SK-N-SH (cell line): ENCODE results near the gene PTPRF. TPM values are rescaled to one million over a fixed set of nuclear protein-coding genes. Genes with fewer than 3 reads are reported as not detected.

Experiments used
- CTCF ChIA-PET: fragments of 300-600, 350-600 bp; formaldehyde crosslinking; extraction: SDS; loops from one replicate; lab custom pipeline; 2021; lab: Yijun Ruan, JAX
- POLR2A ChIA-PET: fragments of 350-600 bp; sonication (Branson Sonifier 250); formaldehyde crosslinking; extraction: SDS; loops from one replicate; lab custom pipeline; 2020; ENCODE audit warnings: antibody characterized with exemption, inconsistent platforms; lab: Yijun Ruan, JAX
- DNase-seq: peaks from one replicate; pipeline ENCODE4 v3.0.0; 2012
- H2AFZ ChIP-seq: fragments of 200-600 bp; sonication (generic); 2 replicates; pipeline ENCODE4 v1.8.1; 2016; ENCODE audit warnings: antibody characterized with exemption, mild to moderate bottlenecking, low read depth
- H3F3A ChIP-seq: fragments of 200-600 bp; sonication (generic); replicated peaks from 2 replicates; pipeline ENCODE3; 2016; ENCODE audit warnings: antibody characterized with exemption, mild to moderate bottlenecking; ENCODE audit not compliant: insufficient read depth
- H3K27ac ChIP-seq, 2 experiments: fragments of 200-500 bp in 1 of 2; fragments of 200-600 bp in 1 of 2; sonication (Bioruptor generic) in 1 of 2; sonication (generic), shearing (Covaris generic) in 1 of 2; 2 replicates each; pipeline versions ENCODE4 v1.5.1 to v1.6.1; 2014 to 2016; ENCODE audit warnings: low read depth in 2 of 2, inconsistent platforms in 1 of 2, low read length in 1 of 2, mild to moderate bottlenecking in 1 of 2, mixed read lengths in 1 of 2
- H3K27me3 ChIP-seq: fragments of 200-600 bp; sonication (generic), shearing (Covaris generic); 2 replicates; pipeline ENCODE4 v1.6.1; 2016; ENCODE audit warnings: mixed run types; ENCODE audit not compliant: insufficient read depth
- H3K36me3 ChIP-seq, 2 experiments: fragments of 200-500 bp in 1 of 2; fragments of 200-600 bp in 1 of 2; sonication (Bioruptor generic) in 1 of 2; sonication (generic) in 1 of 2; replicated peaks in 1 of 2; 2 replicates each; pipeline versions ENCODE3 to v1.5.1; 2014 to 2016; ENCODE audit warnings: low read length in 1 of 2, mild to moderate bottlenecking in 1 of 2; ENCODE audit not compliant: insufficient read depth in 2 of 2, control insufficient read depth in 1 of 2
- H3K4me1 ChIP-seq, 2 experiments: fragments of 200-500 bp in 1 of 2; fragments of 200-600 bp in 1 of 2; sonication (Bioruptor generic) in 1 of 2; sonication (generic), shearing (Covaris generic) in 1 of 2; 2 replicates each; pipeline versions ENCODE4 v1.5.1 to v1.6.1; 2014 to 2016; ENCODE audit warnings: low read depth in 1 of 2, low read length in 1 of 2, mixed run types in 1 of 2; ENCODE audit not compliant: insufficient read depth in 2 of 2, control insufficient read depth in 1 of 2
- H3K4me2 ChIP-seq: fragments of 200-600 bp; sonication (generic), shearing (Covaris generic); 2 replicates; pipeline ENCODE4 v1.6.1; 2017; ENCODE audit warnings: mixed run types
- H3K4me3 ChIP-seq, 2 experiments: fragments of 200-500 bp in 1 of 2; fragments of 200-600 bp in 1 of 2; sonication (Bioruptor generic) in 1 of 2; sonication (generic), shearing (Covaris generic) in 1 of 2; 2 replicates each; pipeline versions ENCODE4 v1.5.1 to v1.8.1; 2014 to 2016; ENCODE audit warnings: low read depth in 2 of 2, inconsistent platforms in 1 of 2, low read length in 1 of 2, mild to moderate bottlenecking in 1 of 2, mixed read lengths in 1 of 2, moderate library complexity in 1 of 2
- H3K79me2 ChIP-seq: fragments of 200-600 bp; sonication (generic); 2 replicates; pipeline ENCODE4 v1.8.1; 2017; ENCODE audit warnings: mild to moderate bottlenecking; ENCODE audit not compliant: insufficient read depth
- H3K9ac ChIP-seq: fragments of 200-600 bp; sonication (generic); 2 replicates; pipeline ENCODE4 v1.6.1; 2017; ENCODE audit warnings: mixed run types
- H3K9me2 ChIP-seq: fragments of 200-600 bp; sonication (generic); 2 replicates; pipeline ENCODE4 v1.6.1; 2017; ENCODE audit warnings: mixed run types
- H3K9me3 ChIP-seq: fragments of 200-600 bp; sonication (generic); 2 replicates; pipeline ENCODE4 v1.6.1; 2017; ENCODE audit warnings: mixed run types, mild to moderate bottlenecking, moderate library complexity
- H4K20me1 ChIP-seq: fragments of 200-600 bp; sonication (generic); 2 replicates; pipeline ENCODE4 v1.6.1; 2017; ENCODE audit warnings: mild to moderate bottlenecking, mixed run types; ENCODE audit not compliant: insufficient read depth
- CHD2 ChIP-seq: fragments of 150-350 bp; IDR thresholded peaks from 2 replicates; pipeline ENCODE4 v1.6.1; 2018; ENCODE audit warnings: low read length; ENCODE audit not compliant: partially characterized antibody
- JUND ChIP-seq: IDR thresholded peaks from 2 replicates; pipeline ENCODE4 v1.4.0; 2012
- RFX5 ChIP-seq: IDR thresholded peaks from 2 replicates; pipeline ENCODE4 v1.6.1; 2012; ENCODE audit warnings: mild to moderate bottlenecking, improper control_type of control experiment, low read length
- SMC3 ChIP-seq: IDR thresholded peaks from 2 replicates; pipeline ENCODE4 v1.6.1; 2012; ENCODE audit warnings: low read depth, low read length, improper control_type of control experiment
- YY1 ChIP-seq: IDR thresholded peaks from 2 replicates; pipeline ENCODE4 v1.4.0; 2012; ENCODE audit warnings: low read depth, mild to moderate bottlenecking
- WGBS: methylation state at CpG from one replicate; pipeline ENCODE4 v1.1.6; 2017; ENCODE audit warnings: low lambda C conversion rate; 5-methylcytosine and 5-hydroxymethylcytosine counted together
- polyA plus RNA-seq, 3 experiments: library from polyadenylated mRNA; depleted of rRNA; stranded (reverse); fragments of >200 nt; gene quantifications; 2 replicates each; pipeline ENCODE4 v1.2.3, GENCODE V29; 2012
- TF ChIP-seq, protein P1 (sequence below): IDR thresholded peaks from 2 replicates; pipeline ENCODE4 v1.4.0; 2012; ENCODE audit warnings: low read depth, borderline replicate concordance
- TF ChIP-seq, protein P2 (sequence below): IDR thresholded peaks from 2 replicates; pipeline ENCODE4 v1.4.0; 2012; ENCODE audit warnings: low read depth, borderline replicate concordance

PTPRF gene
- polyA plus RNA-seq, 1 of the 3 experiments (the other 2 are of a cell fraction): 72.7 TPM

DNA sequence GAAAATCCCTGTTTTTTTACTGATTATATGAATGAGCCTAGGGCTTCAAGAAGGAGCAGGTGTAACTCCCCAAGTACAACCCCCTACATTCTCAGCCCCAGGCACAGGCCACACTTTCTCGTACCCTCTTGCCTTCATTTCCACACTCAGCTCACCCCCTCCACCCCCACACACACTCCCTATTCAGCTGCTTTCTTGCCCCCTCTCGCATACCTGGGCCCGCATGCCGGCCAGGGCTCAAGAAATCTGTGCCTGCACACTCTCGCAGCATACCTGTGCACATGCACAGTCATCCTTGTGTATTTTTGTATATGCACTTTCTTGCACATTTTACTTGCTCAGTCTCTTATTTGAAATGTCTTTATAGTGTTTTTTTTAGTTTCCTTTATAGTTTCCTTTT is 2.0 kb downstream of the PTPRF start:
- Histone ChIP-seq H2AFZ (no peak overlapping the region), H3K4me3 (no peak overlapping the region), H3K27me3 (no peaks in the 10 kb centered on the region), H3K9me3 (no peaks in the 10 kb centered on the region), H3K27ac (no peak overlapping the region), H3K9me2 (no peaks in the 10 kb centered on the region), H3K9ac (no peak overlapping the region), H3K4me1 (peaks cover 4 to 17% of the 10 kb centered on the region in 2 experiments; a peak in 3 of 4 replicates), H3K79me2 (peaks cover 61% of the 10 kb centered on the region; the same call in 1 of the 2 replicates)
- no peak for DNase-seq
- no peak for TF ChIP-seq JUND
- no peak for TF ChIP-seq SMC3
- TF ChIP-seq, all 33 proteins: peak for 0
- ChIA-PET CTCF (interaction anchor here (0.6 to 1.5 kb wide), 6 partner anchors 19 to 402 kb away, joined by 3 to 8 read pairs (median 4); no protein-coding TSS in a partner anchor), POLR2A (interaction anchor here (1.0 kb wide), 1 partner anchor 117 kb away, joined by 3 read pairs; the partner anchor contains the start of gene KDM4A)
- 98% methylated on average over 5 of the region's 5 CpGs for WGBS
- no peaks in the 10 kb centered on the region for H3F3A ChIP-seq
- no peaks in the 10 kb centered on the region for H3K36me3 ChIP-seq
- H3K4me2 ChIP-seq: peak overlapping the region; percentile 83; the same call in 1 of the 2 replicates
- peaks cover 22% of the 10 kb centered on the region; the same call in 1 of the 2 replicates for H4K20me1 ChIP-seq

DNA sequence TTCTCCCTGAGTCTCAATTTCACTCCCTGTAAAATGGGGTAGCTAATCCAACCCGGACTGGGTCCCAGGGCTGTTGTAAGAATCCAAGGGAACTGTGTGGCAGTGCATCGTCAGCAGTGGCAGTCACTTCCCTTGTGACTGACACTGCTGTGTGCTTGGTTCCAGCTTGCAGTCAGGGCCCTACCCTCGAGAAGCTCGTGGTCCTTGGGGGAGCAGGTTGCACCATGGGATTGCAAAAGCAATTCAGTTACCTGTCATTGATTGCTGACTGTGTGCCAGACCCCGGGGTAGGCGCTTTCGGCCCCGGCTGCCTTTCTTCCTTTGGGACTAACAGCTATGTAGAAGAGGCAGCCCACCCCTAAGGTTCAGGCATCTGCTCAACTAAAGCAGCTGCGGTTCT is 2.9 kb downstream of the PTPRF start:
- TF ChIP-seq RFX5 (no peak), CHD2 (no peak), YY1 (no peak)
- TF ChIP-seq, protein P1, sequence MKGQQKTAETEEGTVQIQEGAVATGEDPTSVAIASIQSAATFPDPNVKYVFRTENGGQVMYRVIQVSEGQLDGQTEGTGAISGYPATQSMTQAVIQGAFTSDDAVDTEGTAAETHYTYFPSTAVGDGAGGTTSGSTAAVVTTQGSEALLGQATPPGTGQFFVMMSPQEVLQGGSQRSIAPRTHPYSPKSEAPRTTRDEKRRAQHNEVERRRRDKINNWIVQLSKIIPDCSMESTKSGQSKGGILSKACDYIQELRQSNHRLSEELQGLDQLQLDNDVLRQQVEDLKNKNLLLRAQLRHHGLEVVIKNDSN: no peak
- TF ChIP-seq, protein P2, sequence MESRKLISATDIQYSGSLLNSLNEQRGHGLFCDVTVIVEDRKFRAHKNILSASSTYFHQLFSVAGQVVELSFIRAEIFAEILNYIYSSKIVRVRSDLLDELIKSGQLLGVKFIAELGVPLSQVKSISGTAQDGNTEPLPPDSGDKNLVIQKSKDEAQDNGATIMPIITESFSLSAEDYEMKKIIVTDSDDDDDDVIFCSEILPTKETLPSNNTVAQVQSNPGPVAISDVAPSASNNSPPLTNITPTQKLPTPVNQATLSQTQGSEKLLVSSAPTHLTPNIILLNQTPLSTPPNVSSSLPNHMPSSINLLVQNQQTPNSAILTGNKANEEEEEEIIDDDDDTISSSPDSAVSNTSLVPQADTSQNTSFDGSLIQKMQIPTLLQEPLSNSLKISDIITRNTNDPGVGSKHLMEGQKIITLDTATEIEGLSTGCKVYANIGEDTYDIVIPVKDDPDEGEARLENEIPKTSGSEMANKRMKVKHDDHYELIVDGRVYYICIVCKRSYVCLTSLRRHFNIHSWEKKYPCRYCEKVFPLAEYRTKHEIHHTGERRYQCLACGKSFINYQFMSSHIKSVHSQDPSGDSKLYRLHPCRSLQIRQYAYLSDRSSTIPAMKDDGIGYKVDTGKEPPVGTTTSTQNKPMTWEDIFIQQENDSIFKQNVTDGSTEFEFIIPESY: no peak
- no peaks in the 10 kb centered on the region for H3F3A ChIP-seq
- peaks cover 0 to 2% of the 10 kb centered on the region in 2 experiments for H3K36me3 ChIP-seq
- no peak overlapping the region for H3K4me2 ChIP-seq
- ChIA-PET CTCF (interaction anchor here (0.7 to 1.5 kb wide), 7 partner anchors 18 to 471 kb away, joined by 3 to 8 read pairs (median 3); no protein-coding TSS in a partner anchor), POLR2A (interaction anchor here (1.0 kb wide), 1 partner anchor 116 kb away, joined by 3 read pairs; the partner anchor contains the start of gene KDM4A)
- no peak overlapping the region for H3K27ac ChIP-seq
- H3K27me3 ChIP-seq: no peaks in the 10 kb centered on the region
- H4K20me1 ChIP-seq: peaks cover 29% of the 10 kb centered on the region; the same call in 1 of the 2 replicates
- peaks cover 67% of the 10 kb centered on the region; the same call in 1 of the 2 replicates for H3K79me2 ChIP-seq
- no peaks in the 10 kb centered on the region for H3K9me2 ChIP-seq
- no peak overlapping the region for H3K9ac ChIP-seq
- no peak for DNase-seq
- no peak overlapping the region for H3K4me3 ChIP-seq
- WGBS: 90% methylated on average over 5 of the region's 9 CpGs
- H3K9me3 ChIP-seq: no peaks in the 10 kb centered on the region
- H2AFZ ChIP-seq: no peak overlapping the region
- peaks cover 4 to 17% of the 10 kb centered on the region in 2 experiments; a peak in 3 of 4 replicates for H3K4me1 ChIP-seq
